Measurements from ENCODE around the gene RBM4. TPM values are rescaled to one million over a fixed set of nuclear protein-coding genes. Genes with fewer than 3 reads are reported as not detected.

RBM4 gene
- total and polyA plus RNA-seq, 8 donors, result 100 to 246 (median 221) TPM

- H3K27me3 ChIP-seq, result no peaks in the 10 kb centered on the region
- intact Hi-C loops (cut with DNase I), result no loop called here
- ATAC-seq, result no peak
- H3K27ac ChIP-seq, result peak overlapping the region; percentile 90 to 96
- DNase-seq, result no peak
- peaks cover 23 to 49% of the 10 kb centered on the region in 2 donors for H3K4me1 ChIP-seq
- no peaks in the 10 kb centered on the region for H3K9me3 ChIP-seq
- H3K4me3 ChIP-seq, result peak overlapping the region; percentile 46 to 75
- H3K36me3 ChIP-seq, result no peaks in the 10 kb centered on the region
- TF ChIP-seq CTCF (IDR thresholded peaks at IDR 0.05), result no peak
Measured at GRCh38 chr11:66676931-66677598, 38.6 kb downstream of the RBM4 start.

GRCh38 chr11:66677599-66678375, 39.3 kb downstream of the RBM4 start, which contains the start of gene RBM4B:
Gene RBM4B, minus strand, starts transcription at chr11:66677887. Its CDS starts 808 bp downstream, at chr11:66677079.
- peak in 1 of 2 donors; percentile 9 for TF ChIP-seq CTCF (IDR thresholded peaks at IDR 0.05)
- intact Hi-C loops (cut with DNase I), result loop anchor here in 1 of 2 donors (2.0 kb wide), 1 partner anchor 99 kb away; no protein-coding TSS in a partner anchor
- peak within 1 kb of the TSS; percentile 46 to 75 for H3K4me3 ChIP-seq
- DNase-seq (peak; percentile 96 to 98 (median 97)), ATAC-seq (peak; percentile 98)
- no peaks in the 10 kb centered on the region for H3K36me3 ChIP-seq
- peaks cover 23 to 45% of the 10 kb centered on the region in 2 donors for H3K4me1 ChIP-seq
- H3K9me3 ChIP-seq, result no peaks in the 10 kb centered on the region
- H3K27ac ChIP-seq, result peak within 1 kb of the TSS; percentile 90 to 96
- no peaks in the 10 kb centered on the region for H3K27me3 ChIP-seq

- ATAC-seq (no peak), DNase-seq (no peak)
- intact Hi-C loops (cut with DNase I), result loop anchor here in 1 of 2 donors (10.0 kb wide), 1 partner anchor 96 kb away; no protein-coding TSS in a partner anchor
Measured at GRCh38 chr11:66680966-66681645, 42.6 kb downstream of the RBM4 start.

GRCh38 chr11:66683877-66684276, 45.4 kb downstream of the RBM4 start:
- Histone ChIP-seq H3K4me1 (no peaks in the 10 kb centered on the region), H3K9me3 (no peaks in the 10 kb centered on the region), H3K27me3 (no peaks in the 10 kb centered on the region), H3K4me3 (no peak overlapping the region), H3K36me3 (no peaks in the 10 kb centered on the region), H3K27ac (no peak overlapping the region)
- TF ChIP-seq CTCF (IDR thresholded peaks at IDR 0.05), result no peak
- ATAC-seq, result no peak
- no peak for DNase-seq
- intact Hi-C loops (cut with DNase I), result loop anchor here in 1 of 2 donors (10.0 kb wide), 1 partner anchor 99 kb away; no protein-coding TSS in a partner anchor

More at GRCh38 chr11:66680966-66681645, 42.6 kb downstream of the RBM4 start:
- H3K4me3 ChIP-seq, result no peak overlapping the region
- TF ChIP-seq CTCF (IDR thresholded peaks at IDR 0.05), result no peak
- H3K27me3 ChIP-seq, result no peaks in the 10 kb centered on the region
- no peaks in the 10 kb centered on the region for H3K36me3 ChIP-seq
- no peak overlapping the region for H3K27ac ChIP-seq
- no peaks in the 10 kb centered on the region for H3K9me3 ChIP-seq
- H3K4me1 ChIP-seq, result peaks cover 6 to 13% of the 10 kb centered on the region in 2 donors
